ENCODE data around the gene ADAM10. TPM values are rescaled to one million over a fixed set of nuclear protein-coding genes. Genes with fewer than 3 reads are reported as not detected.

ADAM10 gene
- total RNA-seq, 1 experiment from 2014 or later = 159 TPM

DNA sequence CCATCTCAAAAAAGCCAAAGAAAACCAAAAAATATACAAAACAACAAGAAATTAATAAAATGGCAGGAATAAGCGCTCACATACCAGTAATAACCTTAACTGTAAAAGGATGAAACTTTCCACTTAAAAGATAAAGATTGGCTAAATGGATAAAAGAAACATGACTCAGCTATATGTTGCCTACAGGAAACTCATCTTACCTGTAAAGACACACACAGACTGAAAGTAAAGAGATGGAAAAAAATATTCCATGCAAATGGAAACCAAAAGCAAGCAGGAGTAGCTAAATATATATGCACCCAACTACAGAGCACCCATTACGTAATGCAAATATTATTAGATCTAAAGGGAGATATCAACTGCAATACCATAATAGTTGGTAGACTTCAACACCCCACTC, 49.7 kb downstream of the ADAM10 start:
- H3K27ac Mint-ChIP-seq = no peak overlapping the region; a peak in 1 of 7 replicates
- no peak overlapping the region for H3T11ph ChIP-seq (ENCODE audit: low read length)

More for the DNA sequence above, 49.7 kb downstream of the ADAM10 start:
- Mint-ChIP-seq H3K4me3 (no peak overlapping the region), H3K27me3 (ENCODE audit: low read depth) (no peaks in the 10 kb centered on the region), H3K36me3 (ENCODE audit: insufficient read depth in 1 of 3, low read depth in 3 of 3) (peaks cover 17 to 26% (median 26%) of the 10 kb centered on the region in 3 experiments), H3K9me3 (peaks cover 6 to 13% of the 10 kb centered on the region in 2 experiments), H3K4me1 (peaks cover 27 to 30% of the 10 kb centered on the region in 2 experiments)
- H3K56ac ChIP-seq (ENCODE audit: insufficient read length, low read depth, low read length) = no peak overlapping the region
- H2BK12ac ChIP-seq (ENCODE audit: insufficient read length, low read depth, low read length) = no peak overlapping the region
- DNase-seq = no peak
- no peak overlapping the region for H3K23ac ChIP-seq (ENCODE audit: insufficient read length, low read depth, low read length)
- no peaks in the 10 kb centered on the region for H3K9me3 ChIP-seq (ENCODE audit: control insufficient read depth, low read depth, low read length)
- H4K20me1 ChIP-seq (ENCODE audit: control insufficient read depth, insufficient read depth, insufficient read length) = no peaks in the 10 kb centered on the region
- H3K14ac ChIP-seq (ENCODE audit: insufficient read depth, low read length) = no peak overlapping the region
- no peak overlapping the region for H2AFZ ChIP-seq (ENCODE audit: low read length)
- H4K5ac ChIP-seq (ENCODE audit: insufficient read length, low read depth, low read length) = no peak overlapping the region
- H2BK120ac ChIP-seq (ENCODE audit: low read depth, low read length, poor library complexity, severe bottlenecking) = no peak overlapping the region
- no peak overlapping the region for H2BK20ac ChIP-seq (ENCODE audit: low read depth, low read length, poor library complexity, severe bottlenecking)
- H3K18ac ChIP-seq (ENCODE audit: insufficient read length, low read depth, low read length) = no peak overlapping the region
- H4K8ac ChIP-seq (replicated peaks; ENCODE audit: insufficient read length, low read depth, low read length) = no peak overlapping the region
- H2BK15ac ChIP-seq (ENCODE audit: low read depth, low read length) = no peak overlapping the region
- no peak overlapping the region for H3K4me2 ChIP-seq (ENCODE audit: insufficient read depth, insufficient read length, low read length)
- no peak overlapping the region for H3K9ac ChIP-seq (ENCODE audit: extremely low read depth, insufficient read length, low read length)
- no peaks in the 10 kb centered on the region for H3K23me2 ChIP-seq (ENCODE audit: insufficient read length, low read depth, low read length, poor library complexity, severe bottlenecking)
- H3K27me3 ChIP-seq (ENCODE audit: insufficient read depth, low read length) = no peaks in the 10 kb centered on the region
- no peak overlapping the region for H2BK5ac ChIP-seq (ENCODE audit: insufficient read length, low read length)
- TF ChIP-seq, protein P1, sequence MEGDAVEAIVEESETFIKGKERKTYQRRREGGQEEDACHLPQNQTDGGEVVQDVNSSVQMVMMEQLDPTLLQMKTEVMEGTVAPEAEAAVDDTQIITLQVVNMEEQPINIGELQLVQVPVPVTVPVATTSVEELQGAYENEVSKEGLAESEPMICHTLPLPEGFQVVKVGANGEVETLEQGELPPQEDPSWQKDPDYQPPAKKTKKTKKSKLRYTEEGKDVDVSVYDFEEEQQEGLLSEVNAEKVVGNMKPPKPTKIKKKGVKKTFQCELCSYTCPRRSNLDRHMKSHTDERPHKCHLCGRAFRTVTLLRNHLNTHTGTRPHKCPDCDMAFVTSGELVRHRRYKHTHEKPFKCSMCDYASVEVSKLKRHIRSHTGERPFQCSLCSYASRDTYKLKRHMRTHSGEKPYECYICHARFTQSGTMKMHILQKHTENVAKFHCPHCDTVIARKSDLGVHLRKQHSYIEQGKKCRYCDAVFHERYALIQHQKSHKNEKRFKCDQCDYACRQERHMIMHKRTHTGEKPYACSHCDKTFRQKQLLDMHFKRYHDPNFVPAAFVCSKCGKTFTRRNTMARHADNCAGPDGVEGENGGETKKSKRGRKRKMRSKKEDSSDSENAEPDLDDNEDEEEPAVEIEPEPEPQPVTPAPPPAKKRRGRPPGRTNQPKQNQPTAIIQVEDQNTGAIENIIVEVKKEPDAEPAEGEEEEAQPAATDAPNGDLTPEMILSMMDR (conservative IDR thresholded peaks at IDR 0.05) = no peak
- no peak overlapping the region for H2AK5ac ChIP-seq (ENCODE audit: insufficient read length, low read length)
- peaks cover 2% of the 10 kb centered on the region for H3K79me1 ChIP-seq (ENCODE audit: insufficient read depth, low read depth, low read length, poor library complexity, severe bottlenecking)
- H3K79me2 ChIP-seq (ENCODE audit: insufficient read depth, low read length) = peaks cover 18% of the 10 kb centered on the region; the same call in 1 of the 2 replicates
- WGBS (ENCODE audit: extremely low coverage, insufficient read length, low lambda C conversion rate) = no CpG with 5 or more reads among the region's 2 CpGs
- no peak overlapping the region for H3K27ac ChIP-seq (ENCODE audit: insufficient read length, low read depth, low read length)
- no peaks in the 10 kb centered on the region; the same call in 1 of the 2 replicates for H3K4me1 ChIP-seq (ENCODE audit: insufficient read depth, low read length)
- no peak overlapping the region for H3K4ac ChIP-seq (ENCODE audit: low read depth, low read length)
- no peak overlapping the region for H4K91ac ChIP-seq (ENCODE audit: insufficient read length, low read depth, low read length)

All from H9 (cell line).